HG03196 (cell line): ENCODE measurements around the gene ARHGEF11.

Source experiments
- ATAC-seq: cut with Tn5 transposase; IDR thresholded peaks from one replicate; pipeline ENCODE4 v1.9.1; 2021; ENCODE audit not compliant: unreplicated experiment

ARHGEF11 gene

GRCh38 chr1:157000686-157001085, 44.9 kb downstream of the ARHGEF11 start:
- ATAC-seq: no peak

GRCh38 chr1:156999596-157000320, 45.8 kb downstream of the ARHGEF11 start:
- no peak for ATAC-seq

GRCh38 chr1:156998840-156999500, 46.6 kb downstream of the ARHGEF11 start:
- no peak for ATAC-seq

GRCh38 chr1:156998301-156998700, 47.2 kb downstream of the ARHGEF11 start:
- no peak for ATAC-seq

GRCh38 chr1:156995412-156995811, 50.1 kb downstream of the ARHGEF11 start:
- ATAC-seq: no peak

GRCh38 chr1:156994277-156994676, 51.3 kb downstream of the ARHGEF11 start:
- ATAC-seq: no peak

- no peak for ATAC-seq
Observed at GRCh38 chr1:156993426-156994147, 52.0 kb downstream of the ARHGEF11 start.

GRCh38 chr1:156992215-156992614, 53.3 kb downstream of the ARHGEF11 start:
- ATAC-seq: no peak

GRCh38 chr1:156987715-156988114, 57.8 kb downstream of the ARHGEF11 start:
- ATAC-seq: no peak

- ATAC-seq: no peak
Observed at GRCh38 chr1:156980551-156980950, 65.0 kb downstream of the ARHGEF11 start.

GRCh38 chr1:156975084-156975483, 70.5 kb downstream of the ARHGEF11 start:
- no peak for ATAC-seq

GRCh38 chr1:156973417-156973816, 72.1 kb downstream of the ARHGEF11 start:
- no peak for ATAC-seq

- ATAC-seq: no peak
Observed at GRCh38 chr1:156970017-156970416, 75.5 kb downstream of the ARHGEF11 start.

- ATAC-seq: no peak
Observed at GRCh38 chr1:156969496-156969895, 76.0 kb downstream of the ARHGEF11 start.

GRCh38 chr1:156964441-156964840, 81.1 kb downstream of the ARHGEF11 start:
- no peak for ATAC-seq

GRCh38 chr1:156963621-156964020, 81.9 kb downstream of the ARHGEF11 start:
- ATAC-seq: no peak

GRCh38 chr1:156961709-156962108, 83.8 kb downstream of the ARHGEF11 start:
- no peak for ATAC-seq

- ATAC-seq: no peak
Observed at GRCh38 chr1:156959925-156960324, 85.6 kb downstream of the ARHGEF11 start.

GRCh38 chr1:156959414-156959813, 86.1 kb downstream of the ARHGEF11 start:
- no peak for ATAC-seq

GRCh38 chr1:156958247-156958714, 87.3 kb downstream of the ARHGEF11 start:
- ATAC-seq: no peak

GRCh38 chr1:156957634-156958033, 87.9 kb downstream of the ARHGEF11 start:
- no peak for ATAC-seq

GRCh38 chr1:156956333-156956732, 89.2 kb downstream of the ARHGEF11 start:
- no peak for ATAC-seq
